ENCODE results near the gene ANK3.

The ANK3 gene

GRCh38 chr10:60389413-60390025 lies at the start of gene ANK3:
TSS of gene ANK3 (minus strand) at chr10:60389875. CDS start at chr10:60389538, 337 bp downstream.
- no peak for DNase-seq

GRCh38 chr10:60434418-60435046 lies 44.9 kb upstream of the ANK3 start:
- no peak for DNase-seq

DNA sequence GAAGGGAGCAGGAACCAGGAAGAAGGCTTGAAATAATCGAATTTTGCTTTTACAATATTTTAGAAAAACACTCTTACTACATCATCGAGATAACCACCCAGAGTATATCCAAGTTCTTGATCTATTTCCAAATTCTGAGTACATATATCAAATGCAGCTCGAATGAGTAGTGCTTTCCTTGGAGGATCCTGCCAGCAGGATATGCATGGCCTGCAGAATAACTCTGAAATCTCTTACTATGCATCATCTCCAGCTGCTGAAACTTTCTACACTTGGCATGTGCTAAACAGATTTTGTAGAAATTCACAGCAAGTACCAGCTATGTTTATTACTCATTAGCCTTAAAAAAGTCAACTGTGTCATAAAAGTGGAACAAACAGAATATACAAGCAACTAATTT lies 44.0 kb upstream of the ANK3 start:
- DNase-seq, result no peak

DNA sequence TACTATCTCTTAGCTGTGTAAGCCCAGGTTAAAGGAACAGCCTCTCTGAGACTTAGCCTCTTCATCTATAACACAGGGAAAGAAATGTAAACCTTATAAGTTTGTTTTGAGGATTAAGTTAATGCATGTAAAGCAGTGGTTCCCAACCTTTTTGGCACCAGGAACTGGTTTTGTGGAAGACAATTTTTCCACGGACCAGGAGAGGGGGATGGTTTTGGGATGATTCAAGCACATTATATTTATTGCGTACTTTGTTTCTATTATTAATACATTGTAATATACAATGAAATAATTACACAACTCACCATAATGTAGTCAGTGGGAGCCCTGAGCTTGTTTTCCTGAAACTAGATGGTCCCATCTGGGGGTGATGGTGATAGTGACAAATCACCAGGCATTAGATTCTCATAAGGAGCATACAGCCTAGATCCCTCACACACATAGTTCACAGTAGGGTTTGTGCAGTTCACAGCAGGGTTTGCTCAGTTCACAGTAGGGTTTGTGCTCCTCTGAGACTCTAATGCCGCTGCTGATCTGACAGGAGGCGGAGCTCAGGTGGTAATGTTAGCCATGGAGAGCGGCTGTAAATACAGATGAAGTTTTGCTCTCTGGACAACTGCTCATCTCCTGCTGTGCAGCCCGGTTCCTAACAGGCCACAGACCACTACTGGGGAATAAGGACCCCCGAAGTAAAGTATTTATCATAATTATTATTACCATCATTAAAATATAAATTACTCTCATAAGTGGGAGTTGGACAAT lies 41.3 kb upstream of the ANK3 start:
- DNase-seq, result no peak

- DNase-seq, result no peak
These were observed 40.3 kb upstream of the ANK3 start for GRCh38 chr10:60430017-60430416.

DNA sequence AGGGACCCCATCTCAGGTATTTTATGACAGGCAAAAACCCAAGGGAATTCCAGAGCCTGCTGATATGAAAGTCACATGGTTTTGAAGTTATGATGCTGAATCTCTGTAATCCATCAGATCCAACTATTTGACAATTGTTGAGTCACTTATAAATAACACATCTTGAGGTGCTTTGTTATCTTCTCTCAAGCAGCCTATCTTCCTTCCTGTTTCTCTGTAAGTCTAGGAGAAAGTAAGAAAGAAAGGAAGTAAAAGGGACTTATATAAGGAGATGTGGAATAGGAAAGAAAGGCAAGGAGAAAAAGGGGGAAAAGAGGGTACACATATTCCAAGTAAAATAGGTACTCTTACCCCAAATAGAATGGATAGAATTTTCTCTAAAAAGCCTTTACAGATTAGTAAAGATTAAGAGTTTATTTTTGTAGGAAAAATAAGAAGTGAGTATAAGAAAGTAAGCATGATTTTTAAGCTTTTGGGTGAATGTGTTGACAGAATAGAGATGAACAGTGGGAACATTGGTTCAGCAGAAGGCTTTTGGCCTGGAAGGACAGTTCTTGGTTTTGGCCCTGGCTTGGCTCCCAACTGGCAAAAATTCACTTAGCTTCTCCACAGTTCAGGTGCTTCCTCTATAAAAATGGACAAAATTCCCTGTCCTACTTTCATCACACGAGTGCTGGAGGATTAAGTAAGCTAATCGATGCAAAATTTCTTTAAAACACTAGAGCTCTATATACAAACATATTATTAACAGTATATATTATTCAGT lies 39.6 kb upstream of the ANK3 start:
- no peak for DNase-seq

GRCh38 chr10:60428387-60428737 lies 38.7 kb upstream of the ANK3 start:
- DNase-seq, result no peak

DNA sequence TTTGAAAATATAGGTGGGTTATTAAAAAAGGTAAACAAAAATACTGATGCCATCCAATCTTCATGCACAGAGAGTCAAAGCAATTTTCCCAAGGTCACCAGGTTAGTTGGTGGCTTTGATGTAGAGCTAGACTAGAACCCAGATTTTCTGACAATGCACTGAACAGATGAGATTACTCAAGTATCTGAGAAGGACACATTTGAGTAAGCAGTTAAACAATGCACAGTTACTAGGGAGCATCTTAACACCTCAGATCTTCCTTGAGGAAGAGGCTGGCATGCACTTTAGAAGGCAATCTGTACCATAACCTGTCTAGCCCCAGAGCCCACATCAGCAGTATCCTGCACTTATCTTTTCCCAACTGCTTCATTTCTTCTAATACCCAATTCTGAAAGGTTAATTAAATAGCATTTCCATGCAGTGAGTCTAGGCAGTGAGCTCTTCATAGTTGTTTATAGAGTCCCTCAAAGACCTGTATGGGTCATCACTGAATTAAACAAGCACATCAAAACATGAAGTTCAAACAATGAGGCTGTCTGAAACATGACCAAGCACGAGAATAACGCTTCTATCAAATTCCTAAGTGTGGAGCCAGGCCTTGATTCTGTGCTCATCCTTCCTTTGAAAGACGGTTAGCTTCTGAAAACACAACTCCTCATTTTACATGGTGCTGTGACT lies 38.2 kb upstream of the ANK3 start:
- DNase-seq, result no peak

DNA sequence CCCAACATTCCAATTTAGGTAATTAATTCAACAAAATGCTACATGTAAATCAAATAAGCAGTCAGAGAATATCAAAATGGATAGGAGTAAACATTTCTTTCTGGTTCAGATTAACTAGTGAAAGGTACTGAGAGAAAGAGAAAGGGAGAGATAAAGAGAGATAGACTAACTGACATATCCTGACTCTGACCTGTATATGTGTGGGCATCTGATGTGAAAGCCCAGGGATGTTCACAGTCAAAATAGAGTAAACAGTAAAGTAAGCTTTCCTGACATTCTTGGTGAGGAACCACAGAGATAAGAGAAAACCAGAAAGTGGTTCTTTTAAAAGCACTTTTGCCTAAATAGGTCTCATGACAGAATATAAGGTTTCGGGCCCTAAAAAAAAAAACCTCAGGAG lies 37.5 kb upstream of the ANK3 start:
- no peak for DNase-seq

- no peak for DNase-seq
These were observed 36.8 kb upstream of the ANK3 start for GRCh38 chr10:60426425-60426824.

DNA sequence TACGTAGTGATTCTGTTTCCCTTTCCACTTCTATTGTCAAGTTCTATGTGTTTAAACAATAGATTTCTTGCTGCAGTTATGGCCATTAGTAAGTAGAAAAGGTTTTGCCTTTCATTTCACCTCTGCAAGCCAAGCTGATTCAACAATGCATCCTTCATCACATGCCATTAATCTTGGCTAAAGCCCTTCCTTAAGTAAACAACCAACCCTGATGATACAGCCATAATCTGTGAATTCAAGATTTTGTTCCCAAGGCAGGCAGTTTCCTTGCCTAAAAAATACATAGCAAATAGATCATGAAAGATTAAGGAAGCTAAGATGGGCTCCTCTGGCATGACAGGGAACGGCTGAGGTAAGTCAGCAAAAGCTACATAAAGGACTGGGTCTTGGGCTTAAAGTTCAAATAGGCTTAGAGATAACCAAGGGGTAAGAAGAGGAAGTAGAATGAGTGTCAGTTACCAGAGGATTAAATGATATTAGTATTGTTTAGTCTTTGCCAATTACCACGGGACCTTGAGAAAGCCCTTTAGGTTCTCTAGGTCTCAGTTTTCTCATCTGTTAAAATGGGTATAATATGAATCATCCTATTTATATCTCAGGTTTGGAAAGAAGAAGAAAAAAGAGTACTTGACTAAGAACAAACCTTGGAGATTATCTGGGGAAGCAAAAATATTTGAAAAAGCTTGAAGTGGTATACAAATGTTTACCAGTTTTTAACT lies 35.9 kb upstream of the ANK3 start:
- DNase-seq, result no peak

- DNase-seq, result no peak
These were observed 35.3 kb upstream of the ANK3 start for GRCh38 chr10:60424971-60425370.

DNA sequence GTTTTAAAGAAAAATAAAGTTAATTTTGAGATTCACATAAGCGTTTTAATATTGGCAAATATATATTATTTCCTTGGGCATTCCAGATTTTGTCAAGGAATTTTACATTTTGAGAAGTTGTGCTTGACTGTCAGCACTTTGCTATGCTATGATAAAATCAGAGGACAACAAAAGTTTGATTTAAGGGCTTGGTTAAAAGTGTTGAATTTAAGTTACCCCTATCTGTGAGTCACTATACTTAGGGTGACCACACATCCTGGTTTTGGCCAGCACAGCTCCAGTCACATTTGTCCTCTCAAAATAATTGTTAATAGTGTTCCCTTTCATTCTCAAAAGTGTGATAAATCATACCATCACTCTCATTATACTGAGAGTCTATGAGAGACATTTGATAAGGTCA lies 34.2 kb upstream of the ANK3 start:
- no peak for DNase-seq

DNA sequence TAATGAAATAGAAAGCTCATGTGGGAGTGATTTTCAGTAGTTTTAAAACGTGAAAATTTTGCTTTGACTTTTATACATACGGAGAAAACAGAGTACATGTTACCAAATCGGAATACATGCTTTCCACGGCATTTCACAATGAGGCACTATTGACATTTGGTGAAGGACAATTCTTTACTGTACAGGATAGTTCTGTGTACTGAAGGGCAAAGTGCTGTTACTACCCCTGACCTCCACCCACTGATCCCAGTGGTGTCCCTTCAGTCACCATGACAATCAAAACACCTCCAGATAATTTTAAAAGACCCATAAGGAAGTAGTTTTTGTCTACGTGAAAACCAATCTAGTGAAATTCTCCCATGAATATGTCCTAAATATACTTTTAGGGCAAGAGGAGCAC lies 33.1 kb upstream of the ANK3 start:
- DNase-seq, result no peak

GRCh38 chr10:60420991-60421894 lies 31.6 kb upstream of the ANK3 start:
- DNase-seq, result no peak

DNA sequence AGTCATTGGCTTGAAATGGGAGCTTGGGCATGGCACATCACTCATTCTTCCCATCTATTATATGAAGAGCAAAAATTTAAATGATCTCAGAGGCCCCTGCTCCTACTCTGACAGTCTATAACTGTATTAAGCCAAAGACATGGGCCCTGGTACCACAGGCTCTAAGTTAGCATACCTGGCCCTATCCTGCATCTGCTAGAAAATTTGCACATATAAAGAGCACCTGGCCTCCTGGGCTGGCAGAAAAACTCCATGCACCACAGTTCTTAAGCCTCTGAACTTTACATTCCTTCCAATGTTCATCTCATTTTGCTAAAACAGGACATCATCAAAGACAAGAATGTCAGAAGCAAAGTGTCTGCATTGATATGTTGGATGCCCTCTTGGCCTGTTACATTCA lies 29.6 kb upstream of the ANK3 start:
- no peak for DNase-seq

GRCh38 chr10:60417901-60418300 lies 28.2 kb upstream of the ANK3 start:
- DNase-seq, result no peak

DNA sequence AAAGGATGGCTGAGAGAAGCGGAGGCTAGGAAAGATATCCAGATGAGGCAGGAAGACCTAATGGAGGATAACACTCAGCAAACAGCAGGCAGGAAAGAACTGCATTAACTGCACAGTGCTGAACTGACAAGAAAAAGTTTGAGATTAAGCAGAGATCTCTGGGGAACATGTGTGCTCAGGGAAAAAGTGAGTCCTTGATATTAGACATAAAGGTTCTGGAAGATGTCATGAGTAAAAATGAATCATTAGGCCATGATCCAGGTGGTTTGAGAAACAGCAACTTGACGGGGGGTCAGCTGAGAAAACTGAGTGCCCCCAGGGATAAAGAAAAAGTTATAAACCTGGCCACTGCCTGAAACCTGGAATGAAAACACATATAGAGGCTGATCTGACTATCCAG lies 27.3 kb upstream of the ANK3 start:
- DNase-seq, result no peak

DNA sequence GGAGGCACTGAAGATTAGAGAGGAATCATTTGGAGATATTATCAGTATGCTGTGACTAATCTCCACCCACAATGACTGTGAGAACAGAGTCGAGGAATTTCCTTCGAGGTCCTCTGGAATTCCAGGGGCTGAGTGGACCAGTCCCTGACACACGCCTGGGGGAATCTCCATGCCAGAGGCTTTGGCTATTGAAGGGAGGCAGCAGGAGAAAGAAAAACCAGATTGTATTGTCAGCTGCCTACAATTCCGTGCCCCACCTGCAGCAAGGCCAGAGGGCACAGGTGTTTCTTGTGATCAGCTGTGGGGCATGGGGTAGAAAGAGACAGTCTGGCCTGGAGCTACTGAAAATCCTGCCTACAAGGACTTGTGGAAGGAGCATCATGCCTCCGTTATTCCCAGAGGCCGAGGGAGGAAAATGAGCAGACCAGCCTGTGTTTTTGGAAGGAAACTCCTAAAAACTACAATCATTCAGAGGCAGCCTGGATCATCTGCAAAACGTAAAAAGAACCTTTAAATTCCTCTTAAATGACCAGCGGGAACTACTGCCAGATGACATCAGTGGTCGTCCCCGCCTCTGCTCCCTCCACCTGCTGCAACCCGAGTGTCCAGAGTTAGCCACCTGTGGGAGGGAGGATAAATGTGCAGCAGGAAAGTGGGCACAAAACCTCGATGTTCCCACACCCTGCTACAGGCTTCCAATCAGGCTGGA lies 25.4 kb upstream of the ANK3 start:
- DNase-seq, result no peak

DNA sequence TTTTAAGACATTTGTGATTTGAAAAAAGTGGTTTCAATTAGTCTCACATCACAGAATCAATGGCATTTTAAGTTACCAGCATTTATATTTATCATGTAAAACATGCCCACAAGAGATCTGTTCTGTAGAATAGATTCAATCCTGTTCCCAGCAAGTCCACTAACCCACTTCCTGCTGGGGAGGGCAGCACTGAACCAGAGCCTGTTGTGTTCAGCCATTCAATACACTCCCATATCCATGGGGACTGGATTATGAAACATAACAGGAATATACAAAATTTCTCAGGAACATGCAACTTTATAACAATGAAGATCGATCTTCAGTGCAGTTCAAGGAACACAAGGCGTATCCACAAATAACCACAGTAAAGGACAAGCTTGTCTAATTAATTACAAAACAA lies 24.4 kb upstream of the ANK3 start:
- no peak for DNase-seq

Measured in NCI-H1417 treated with DMSO at 0.1 percent for 48 hours (cell line).